Measurements from ENCODE around the gene SNCG.

SNCG gene

GRCh38 chr10:86955501-86956194 is 2.8 kb upstream of the SNCG start:
- no peak overlapping the region for H3K4me3 ChIP-seq (ENCODE audit: low read depth, low read length)
- TF ChIP-seq CTCF (IDR thresholded peaks at IDR 0.05; ENCODE audit: insufficient read depth, low read length, missing control alignments), result no peak
- CTCF ChIA-PET, result interaction anchor here (0.5 to 10.1 kb wide), 4 partner anchors 11 to 136 kb away, joined by 3 to 171 read pairs (median 52); partner anchors contain the start of gene ADIRF
- DNase-seq (ENCODE audit: low read depth, low spot score), result no peak
- POLR2A ChIA-PET, result no interaction called here

- no peak for DNase-seq (ENCODE audit: low read depth, low spot score)
- CTCF ChIA-PET, result interaction anchor here (5.4 to 10.1 kb wide), 2 partner anchors 12 to 13 kb away, joined by 79 to 171 read pairs; partner anchors contain the start of gene ADIRF
- no peak overlapping the region for H3K4me3 ChIP-seq (ENCODE audit: low read depth, low read length)
- POLR2A ChIA-PET, result no interaction called here
- no peak for TF ChIP-seq CTCF (IDR thresholded peaks at IDR 0.05; ENCODE audit: insufficient read depth, low read length, missing control alignments)
Observed at GRCh38 chr10:86956195-86956847, 2.1 kb upstream of the SNCG start.

DNA sequence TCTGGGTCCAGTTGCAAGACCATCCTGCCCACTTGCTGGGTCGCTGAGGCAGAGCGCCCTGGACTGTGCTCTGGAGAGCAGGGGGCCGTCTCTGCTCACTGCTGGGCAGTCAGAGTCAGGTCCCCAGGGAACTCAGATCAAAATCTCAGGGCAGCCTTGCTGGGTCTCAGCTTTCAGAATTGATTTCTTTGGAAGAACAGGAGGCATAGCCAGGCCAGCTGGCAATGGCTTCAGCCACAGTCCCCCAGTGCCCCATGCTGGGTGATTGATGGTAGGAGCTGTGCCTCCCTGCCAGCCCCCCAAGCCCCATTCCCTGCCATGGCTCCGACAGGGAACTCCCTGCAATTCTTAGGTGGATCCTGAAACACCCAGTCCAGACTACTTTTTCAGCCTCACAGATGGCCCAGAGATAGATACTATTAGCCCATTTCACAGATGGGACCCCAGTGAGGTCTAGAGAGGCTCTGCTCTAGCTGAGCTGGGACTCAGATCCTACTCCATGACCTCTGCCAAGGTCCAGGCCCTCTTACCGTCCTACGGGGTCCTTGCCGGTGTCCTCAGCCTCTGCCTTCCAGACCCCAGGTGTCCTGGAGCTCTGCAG is 1.5 kb upstream of the SNCG start:
- ChIA-PET CTCF (interaction anchor here (0.7 to 10.1 kb wide), 4 partner anchors 11 to 268 kb away, joined by 3 to 171 read pairs (median 41); partner anchors contain the start of gene ADIRF), POLR2A (no interaction called here)
- H3K4me3 ChIP-seq (ENCODE audit: low read depth, low read length), result no peak overlapping the region
- TF ChIP-seq CTCF (IDR thresholded peaks at IDR 0.05; ENCODE audit: insufficient read depth, low read length, missing control alignments), result no peak
- no peak for DNase-seq (ENCODE audit: low read depth, low spot score)

- DNase-seq (ENCODE audit: low read depth, low spot score), result no peak
- POLR2A ChIA-PET, result no interaction called here
- TF ChIP-seq CTCF (IDR thresholded peaks at IDR 0.05; ENCODE audit: insufficient read depth, low read length, missing control alignments), result no peak
- no peak within 1 kb of the TSS for H3K4me3 ChIP-seq (ENCODE audit: low read depth, low read length)
- CTCF ChIA-PET, result interaction anchor here (0.7 to 10.1 kb wide), 4 partner anchors 11 to 269 kb away, joined by 3 to 171 read pairs (median 41); partner anchors contain the start of gene ADIRF
Observed at GRCh38 chr10:86957471-86958115, 806 bp upstream of the SNCG start, which contains the start of gene MMRN2. Gene MMRN2 (minus strand): TSS chr10:86957615. CDS start chr10:86957541, 74 bp downstream.

- H3K4me3 ChIP-seq (ENCODE audit: low read depth, low read length), result no peak overlapping the region
- ChIA-PET POLR2A (no interaction called here), CTCF (interaction anchor here (0.8 to 10.1 kb wide), 5 partner anchors 9 to 271 kb away, joined by 3 to 171 read pairs (median 9); partner anchors contain the start of gene ADIRF)
- DNase-seq (ENCODE audit: low read depth, low spot score), result no peak
- no peak for TF ChIP-seq CTCF (IDR thresholded peaks at IDR 0.05; ENCODE audit: insufficient read depth, low read length, missing control alignments)
Observed at GRCh38 chr10:86958901-86959736, 720 bp downstream of the SNCG start.
